HUES64 (cell line): ENCODE data around the gene MAB21L4.

Experiments
- H3K27ac ChIP-seq: 2 replicates; pipeline ENCODE4 v1.7.0; 2013; ENCODE audit warnings: low read depth, low read length, inconsistent platforms
- H3K27me3 ChIP-seq: 2 replicates; pipeline ENCODE4 v1.6.1; 2013; ENCODE audit warnings: mild to moderate bottlenecking, low read length; ENCODE audit not compliant: insufficient read depth
- H3K36me3 ChIP-seq: 2 replicates; pipeline ENCODE4 v1.6.1; 2013; ENCODE audit warnings: mild to moderate bottlenecking, low read length; ENCODE audit not compliant: insufficient read depth
- H3K4me1 ChIP-seq: 2 replicates; pipeline ENCODE4 v1.6.1; 2013; ENCODE audit warnings: mild to moderate bottlenecking, low read length, moderate library complexity; ENCODE audit not compliant: insufficient read depth
- H3K4me3 ChIP-seq: 2 replicates; pipeline ENCODE4 v1.5.1; 2013; ENCODE audit warnings: mild to moderate bottlenecking, low read length, moderate library complexity
- H3K9ac ChIP-seq: 2 replicates; pipeline ENCODE4 v1.6.1; 2013; ENCODE audit warnings: mild to moderate bottlenecking, low read depth, low read length
- H3K9me3 ChIP-seq: 2 replicates; pipeline ENCODE4 v1.6.1; 2013; ENCODE audit warnings: low read depth, low read length; ENCODE audit not compliant: insufficient read depth
- WGBS: fragments of 150-250, 120-280 bp; methylation state at CpG from one replicate; pipeline ENCODE4 v1.1.7; 2013; ENCODE audit warnings: missing lambda C conversion rate; 5-methylcytosine and 5-hydroxymethylcytosine counted together

MAB21L4 gene

DNA sequence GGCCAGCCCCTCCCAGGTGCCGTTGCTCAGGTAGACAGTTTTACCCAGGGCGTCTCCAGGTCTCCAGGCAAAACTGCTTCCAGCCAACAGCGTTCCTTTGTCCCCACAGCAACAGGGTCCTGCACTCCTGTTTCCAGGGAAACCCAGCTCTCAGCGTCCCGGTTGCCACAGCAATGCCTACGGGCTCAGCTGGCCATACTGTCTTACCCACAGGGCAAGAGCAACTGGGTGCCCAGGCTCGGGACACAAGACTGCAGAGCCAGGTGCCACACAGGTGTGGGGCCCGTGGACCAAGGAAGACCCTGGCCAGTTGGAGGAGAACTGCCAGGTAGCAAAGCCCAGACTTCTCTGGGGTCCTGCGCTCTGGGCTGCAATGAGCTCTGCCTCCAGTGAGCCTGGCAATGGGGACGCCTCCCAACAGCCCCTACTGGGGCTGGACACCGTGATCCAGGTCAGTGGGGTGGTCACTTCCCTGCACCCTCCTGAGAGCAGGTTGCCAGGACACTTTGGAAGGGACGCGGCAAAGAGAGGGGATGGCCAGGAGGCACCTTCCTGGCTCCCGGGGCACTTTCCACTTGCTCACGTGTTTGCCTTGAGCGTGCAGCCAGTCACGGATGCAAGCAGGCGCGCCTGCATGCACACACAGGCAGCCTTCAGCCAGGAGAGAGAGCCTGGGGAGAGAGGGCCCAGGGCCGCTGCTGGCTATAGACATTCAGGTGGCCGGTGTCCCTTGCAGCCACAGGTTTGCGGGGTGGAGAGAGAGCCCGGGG, 10.4 kb upstream of the MAB21L4 start, which contains the start of gene CROCC2:
CROCC2 (plus strand) TSS at position 196 of the 770 bp plus-strand sequence; CDS start at position 374, 178 bp downstream.
- H3K4me1 ChIP-seq, result no peaks in the 10 kb centered on the region

DNA sequence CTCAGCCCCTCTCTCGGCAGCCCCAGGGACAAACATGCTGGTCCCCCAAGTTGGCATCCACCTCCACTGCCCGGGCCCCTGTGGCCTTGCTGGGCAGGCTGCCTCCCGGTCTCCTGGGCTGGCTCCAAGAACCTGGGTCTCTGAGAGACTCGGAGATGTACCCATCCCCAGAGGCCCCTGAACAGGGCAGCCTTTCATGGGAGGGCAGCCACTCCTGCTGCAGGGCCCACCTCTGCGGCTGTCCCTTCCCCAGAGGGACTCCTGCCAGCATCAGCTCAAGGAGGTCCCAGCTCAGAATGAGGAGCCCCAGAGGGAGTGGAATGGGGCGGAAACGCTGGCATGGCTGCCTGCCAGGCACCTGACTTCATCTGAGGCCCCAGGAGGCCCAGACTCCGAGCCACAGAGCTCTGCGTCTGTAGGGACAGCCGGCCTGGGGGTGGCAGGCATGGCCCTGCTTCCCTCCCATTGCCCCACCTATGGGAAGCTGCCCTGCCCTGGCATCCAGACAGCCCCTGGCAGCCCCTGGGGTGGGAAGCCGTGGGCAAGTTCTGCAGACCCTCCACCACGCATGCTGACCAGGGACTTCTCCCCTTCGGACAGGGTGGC, 9.3 kb upstream of the MAB21L4 start:
- no peak overlapping the region for H3K27ac ChIP-seq
- no peaks in the 10 kb centered on the region for H3K36me3 ChIP-seq
- H3K9ac ChIP-seq, result no peak overlapping the region
- H3K4me3 ChIP-seq, result no peak overlapping the region
- no peaks in the 10 kb centered on the region for H3K4me1 ChIP-seq
- H3K9me3 ChIP-seq, result 0 out of 2 replicates have a peak, but pooled peaks cover 3% of the 10 kb centered on the region
- WGBS, result 92% methylated on average over 13 of the region's 13 CpGs
- no peaks in the 10 kb centered on the region for H3K27me3 ChIP-seq

More for the DNA sequence above, 10.4 kb upstream of the MAB21L4 start, which contains the start of gene CROCC2:
- no peak within 1 kb of the TSS for H3K4me3 ChIP-seq
- H3K27me3 ChIP-seq, result no peaks in the 10 kb centered on the region
- 90% methylated on average over 23 of the region's 23 CpGs for WGBS
- no peaks in the 10 kb centered on the region for H3K36me3 ChIP-seq
- H3K27ac ChIP-seq, result no peak within 1 kb of the TSS
- H3K9me3 ChIP-seq, result no peaks in the 10 kb centered on the region
- H3K9ac ChIP-seq, result no peak within 1 kb of the TSS

DNA sequence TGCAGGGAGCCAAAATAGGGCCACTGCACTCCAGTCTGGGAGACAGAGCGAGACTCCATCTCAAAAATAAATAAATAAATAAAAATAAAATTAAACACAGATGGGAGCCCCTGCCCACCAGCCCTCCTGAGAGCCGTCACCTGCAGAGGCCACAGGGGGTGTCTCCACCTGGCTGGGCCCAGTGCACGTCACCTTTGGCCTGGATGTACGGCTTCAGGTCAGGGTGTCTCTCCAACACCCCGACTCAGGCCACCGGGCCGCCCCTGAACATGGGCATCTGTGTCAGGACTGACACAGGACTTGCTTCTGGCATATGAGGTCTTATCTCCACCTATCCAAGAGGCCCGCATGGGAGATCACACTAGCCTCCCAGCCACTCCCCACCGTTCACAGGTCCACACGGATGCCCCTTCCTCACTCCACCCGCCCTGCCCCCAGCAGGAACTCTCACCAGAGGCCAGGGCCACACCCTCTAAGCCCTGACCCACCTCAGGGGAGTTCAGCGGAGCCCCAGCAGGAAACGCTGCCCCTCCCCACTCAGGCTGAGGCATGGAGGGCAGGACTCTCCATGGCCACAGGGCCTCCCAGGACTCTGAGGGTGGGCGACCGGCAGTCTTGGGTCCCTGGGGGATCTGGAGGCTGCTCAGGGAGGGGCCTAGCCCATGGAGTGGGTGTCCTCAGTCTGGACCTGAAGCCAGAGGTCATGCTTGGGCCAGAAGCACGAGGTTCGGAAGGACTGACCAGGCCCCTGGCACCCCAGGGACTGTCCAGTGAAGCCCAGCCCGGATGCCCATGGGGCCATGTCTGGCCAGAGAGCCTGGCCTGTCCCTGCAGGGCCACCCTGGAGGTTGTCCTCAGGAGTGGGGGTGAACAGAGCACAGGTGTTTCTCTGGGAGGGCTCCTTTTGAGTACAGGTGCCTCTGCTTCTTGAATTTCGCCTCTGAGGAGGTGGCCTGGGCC, 8.5 kb upstream of the MAB21L4 start:
- Histone ChIP-seq H3K36me3 (no peaks in the 10 kb centered on the region), H3K4me1 (no peaks in the 10 kb centered on the region), H3K27me3 (no peaks in the 10 kb centered on the region), H3K4me3 (no peak overlapping the region), H3K27ac (no peak overlapping the region), H3K9ac (no peak overlapping the region), H3K9me3 (0 out of 2 replicates have a peak, but pooled peaks cover 3% of the 10 kb centered on the region)
- 85% methylated on average over 18 of the region's 19 CpGs for WGBS

GRCh38 chr2:240903191-240904060, 7.5 kb upstream of the MAB21L4 start:
- no peaks in the 10 kb centered on the region for H3K27me3 ChIP-seq
- no peak overlapping the region for H3K27ac ChIP-seq
- WGBS, result 94% methylated on average over 34 of the region's 34 CpGs
- no peak overlapping the region for H3K9ac ChIP-seq
- H3K9me3 ChIP-seq, result 0 out of 2 replicates have a peak, but pooled peaks cover 3% of the 10 kb centered on the region
- no peaks in the 10 kb centered on the region for H3K36me3 ChIP-seq
- no peaks in the 10 kb centered on the region for H3K4me1 ChIP-seq
- no peak overlapping the region for H3K4me3 ChIP-seq

GRCh38 chr2:240902615-240903041, 6.7 kb upstream of the MAB21L4 start:
- 0 out of 2 replicates have a peak, but pooled peaks cover 3% of the 10 kb centered on the region for H3K9me3 ChIP-seq
- H3K4me3 ChIP-seq, result no peak overlapping the region
- H3K27ac ChIP-seq, result no peak overlapping the region
- no peaks in the 10 kb centered on the region for H3K36me3 ChIP-seq
- no peaks in the 10 kb centered on the region for H3K27me3 ChIP-seq
- no peak overlapping the region for H3K9ac ChIP-seq
- WGBS, result 88% methylated on average over 7 of the region's 7 CpGs
- H3K4me1 ChIP-seq, result no peaks in the 10 kb centered on the region

- Histone ChIP-seq H3K9ac (no peak overlapping the region), H3K27me3 (no peaks in the 10 kb centered on the region), H3K9me3 (0 out of 2 replicates have a peak, but pooled peaks cover 3% of the 10 kb centered on the region), H3K4me3 (no peak overlapping the region), H3K4me1 (no peaks in the 10 kb centered on the region), H3K36me3 (no peaks in the 10 kb centered on the region), H3K27ac (no peak overlapping the region)
- WGBS, result 90% methylated on average over 14 of the region's 14 CpGs
Measured at GRCh38 chr2:240901986-240902614, 6.1 kb upstream of the MAB21L4 start.

DNA sequence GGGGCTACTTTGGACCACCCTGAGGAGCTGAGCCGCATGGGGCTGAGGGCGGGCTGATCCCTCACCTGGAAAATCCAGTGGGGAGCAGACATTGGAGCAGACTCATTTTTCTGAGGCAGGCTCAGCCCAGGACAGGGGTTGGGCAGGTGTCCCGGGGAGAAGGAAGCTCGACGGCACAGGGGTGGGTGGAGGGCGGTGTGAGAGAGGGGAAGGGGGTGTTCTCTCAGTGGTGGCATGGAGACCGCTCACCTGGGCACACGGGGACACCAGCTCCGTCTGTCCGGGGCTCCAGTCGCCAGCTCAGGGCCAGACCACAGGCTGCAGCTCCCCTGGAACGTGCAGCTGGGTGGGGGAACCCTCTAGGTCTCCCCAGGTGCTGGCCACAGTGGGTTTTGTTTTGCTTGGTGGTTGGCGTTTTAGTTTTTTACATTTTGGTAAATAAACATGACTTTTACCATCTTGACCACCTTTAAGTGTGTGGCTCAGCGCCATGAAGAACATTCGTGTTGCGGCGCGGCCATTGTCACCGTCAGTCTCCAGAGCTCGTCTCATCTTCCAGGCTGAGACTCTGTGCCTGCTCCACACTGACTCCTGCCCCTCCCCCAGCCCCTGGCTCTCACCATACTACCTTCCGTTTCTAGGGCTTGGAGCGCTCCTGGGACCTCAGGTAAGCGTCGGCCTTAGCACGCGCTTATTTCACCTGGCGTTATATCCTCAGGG, 4.3 kb upstream of the MAB21L4 start:
- Histone ChIP-seq H3K27ac (no peak overlapping the region), H3K36me3 (no peaks in the 10 kb centered on the region)
- 93% methylated on average over 26 of the region's 27 CpGs for WGBS

DNA sequence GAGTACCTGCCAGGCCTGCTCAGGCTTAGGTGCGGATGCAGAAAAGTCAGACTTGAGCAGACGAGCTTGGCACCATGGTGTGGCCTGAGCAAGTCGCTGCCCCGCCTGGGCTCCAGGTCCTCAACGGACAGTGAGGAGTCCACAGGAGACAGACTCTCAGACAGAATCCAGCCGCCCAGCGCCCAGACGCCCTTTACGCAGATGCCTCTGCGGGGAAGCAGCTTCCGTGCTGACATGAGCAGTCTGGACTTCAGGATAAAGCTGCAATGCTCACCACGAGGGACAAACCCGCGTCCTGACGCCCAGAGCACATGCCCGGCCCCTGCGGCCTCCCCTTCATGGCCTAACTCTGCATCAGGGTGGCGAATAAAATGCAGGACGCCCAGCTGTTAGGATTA, 3.5 kb upstream of the MAB21L4 start:
- 93% methylated on average over 19 of the region's 19 CpGs for WGBS
- Histone ChIP-seq H3K36me3 (no peaks in the 10 kb centered on the region), H3K9ac (no peak overlapping the region), H3K27ac (no peak overlapping the region), H3K4me1 (no peaks in the 10 kb centered on the region), H3K4me3 (no peak overlapping the region), H3K27me3 (no peaks in the 10 kb centered on the region), H3K9me3 (0 out of 2 replicates have a peak, but pooled peaks cover 3% of the 10 kb centered on the region)

More for the DNA sequence above, 4.3 kb upstream of the MAB21L4 start:
- Histone ChIP-seq H3K9me3 (0 out of 2 replicates have a peak, but pooled peaks cover 3% of the 10 kb centered on the region), H3K27me3 (no peaks in the 10 kb centered on the region), H3K9ac (no peak overlapping the region), H3K4me1 (no peaks in the 10 kb centered on the region), H3K4me3 (no peak overlapping the region)

GRCh38 chr2:240898731-240899467, 2.9 kb upstream of the MAB21L4 start:
- H3K4me1 ChIP-seq, result no peaks in the 10 kb centered on the region; the same call in 1 of the 2 replicates
- no peaks in the 10 kb centered on the region for H3K27me3 ChIP-seq
- no peak overlapping the region for H3K27ac ChIP-seq
- H3K9me3 ChIP-seq, result 0 out of 2 replicates have a peak, but pooled peaks cover 3% of the 10 kb centered on the region
- H3K9ac ChIP-seq, result no peak overlapping the region
- H3K4me3 ChIP-seq, result no peak overlapping the region
- 91% methylated on average over 23 of the region's 23 CpGs for WGBS
- no peaks in the 10 kb centered on the region for H3K36me3 ChIP-seq
